GM12873 (cell line): ENCODE data around the gene E2F3.

Experiments
- CTCF ChIP-seq: IDR thresholded peaks from 2 replicates; pipeline ENCODE4 v1.5.1; 2012; ENCODE audit warnings: low read depth, mild to moderate bottlenecking, moderate library complexity, low read length, control low read depth; ENCODE audit not compliant: insufficient read depth; ENCODE audit errors: missing control alignments

E2F3 gene

GRCh38 chr6:20538907-20539306 lies 137.2 kb downstream of the E2F3 start:
- no peak for TF ChIP-seq CTCF

GRCh38 chr6:20539387-20539786 lies 137.7 kb downstream of the E2F3 start:
- no peak for TF ChIP-seq CTCF

GRCh38 chr6:20540683-20541082 lies 139.0 kb downstream of the E2F3 start:
- TF ChIP-seq CTCF = no peak

- no peak for TF ChIP-seq CTCF
Measured at GRCh38 chr6:20541382-20541781, 139.7 kb downstream of the E2F3 start.

- TF ChIP-seq CTCF = no peak
Measured at GRCh38 chr6:20542927-20543602, 141.4 kb downstream of the E2F3 start.
